Vagina (tissue), 2 donors: ENCODE data around the gene ELMOD1.

Experiments
- CTCF ChIP-seq, 3 experiments: fragments of 450-650 bp in 2 of 3; fragments of 200-600 bp in 1 of 3; sonication (generic) in 1 of 3; IDR thresholded peaks; one replicate each; pipeline ENCODE4 v1.5.1; 2017 to 2019; ENCODE audit warnings: antibody characterized with exemption in 3 of 3, mild to moderate bottlenecking in 2 of 3, moderate library complexity in 2 of 3
- POLR2A ChIP-seq, 2 donors: fragments of 450-650 bp; IDR thresholded peaks; one replicate each; pipeline ENCODE4 v1.6.1; 2017; ENCODE audit warnings: antibody characterized with exemption in 2 of 2, mild to moderate bottlenecking in 2 of 2, moderate library complexity in 2 of 2

- TF ChIP-seq CTCF (IDR thresholded peaks at IDR 0.05) (no peak), POLR2A (IDR thresholded peaks at IDR 0.05) (no peak)
These were observed 85.0 kb downstream of the ELMOD1 start for GRCh38 chr11:107675902-107676301.
